Thoracic aorta (tissue), 2 donors: ENCODE results near the gene ATXN7L1. TPM values are rescaled to one million over a fixed set of nuclear protein-coding genes. Genes with fewer than 3 reads are reported as not detected.

Source experiments
- ATAC-seq: fragments of 150-250 bp; one replicate; pipeline ENCODE4 v1.8.0; 2017; ENCODE audit warnings: low read depth; ENCODE audit not compliant: insufficient number of reproducible peaks, low FRiP score
- DNase-seq: peaks from one replicate; pipeline ENCODE4 v3.0.0-alpha.2; 2020; ENCODE audit warnings: low spot score
- H3K27ac ChIP-seq, 2 donors: fragments of 200-600 bp; sonication (generic); 1 replicate in 1 of 2; 2 replicates in 1 of 2; pipeline ENCODE4 v1.5.1; 2016; ENCODE audit warnings: mild to moderate bottlenecking in 2 of 2, moderate library complexity in 2 of 2
- H3K27me3 ChIP-seq: fragments of 200-600 bp; sonication (generic); replicated peaks from 2 replicates; pipeline ENCODE4 v1.6.0; 2016; ENCODE audit warnings: mild to moderate bottlenecking; ENCODE audit not compliant: insufficient read depth
- H3K36me3 ChIP-seq: fragments of 200-600 bp; sonication (generic); one replicate; pipeline ENCODE4 v1.5.1; 2016
- H3K4me1 ChIP-seq, 2 donors: fragments of 200-600 bp; sonication (generic); 1 replicate in 1 of 2; 2 replicates in 1 of 2; pipeline versions ENCODE4 v1.5.1 to v1.6.0; 2016; ENCODE audit warnings: low read depth in 2 of 2, mild to moderate bottlenecking in 1 of 2; ENCODE audit not compliant: control insufficient read depth in 1 of 2
- H3K4me3 ChIP-seq: fragments of 200-600 bp; sonication (generic); 2 replicates; pipeline ENCODE4 v1.5.1; 2016; ENCODE audit warnings: mild to moderate bottlenecking
- H3K9me3 ChIP-seq: fragments of 200-600 bp; sonication (generic); 2 replicates; pipeline ENCODE4 v1.5.1; 2016
- total RNA-seq, 2 donors: library from RNA; depleted of rRNA; stranded (reverse); fragments of >200 nt; gene quantifications; one replicate each; pipeline versions ENCODE4 v1.1.0 to v1.2.3, GENCODE V29; 2016
- TF ChIP-seq, protein P1 (sequence below): fragments of 200-600 bp; sonication (generic); IDR thresholded peaks from one replicate; pipeline ENCODE4 v1.5.1; 2019; ENCODE audit warnings: antibody characterized with exemption

The ATXN7L1 gene
- total RNA-seq, 2 donors from 2014 or later = 11.6 to 13.4 TPM

- ATAC-seq (no peak), DNase-seq (no peak)
- H3K27ac ChIP-seq = no peak overlapping the region
- TF ChIP-seq, protein P1, sequence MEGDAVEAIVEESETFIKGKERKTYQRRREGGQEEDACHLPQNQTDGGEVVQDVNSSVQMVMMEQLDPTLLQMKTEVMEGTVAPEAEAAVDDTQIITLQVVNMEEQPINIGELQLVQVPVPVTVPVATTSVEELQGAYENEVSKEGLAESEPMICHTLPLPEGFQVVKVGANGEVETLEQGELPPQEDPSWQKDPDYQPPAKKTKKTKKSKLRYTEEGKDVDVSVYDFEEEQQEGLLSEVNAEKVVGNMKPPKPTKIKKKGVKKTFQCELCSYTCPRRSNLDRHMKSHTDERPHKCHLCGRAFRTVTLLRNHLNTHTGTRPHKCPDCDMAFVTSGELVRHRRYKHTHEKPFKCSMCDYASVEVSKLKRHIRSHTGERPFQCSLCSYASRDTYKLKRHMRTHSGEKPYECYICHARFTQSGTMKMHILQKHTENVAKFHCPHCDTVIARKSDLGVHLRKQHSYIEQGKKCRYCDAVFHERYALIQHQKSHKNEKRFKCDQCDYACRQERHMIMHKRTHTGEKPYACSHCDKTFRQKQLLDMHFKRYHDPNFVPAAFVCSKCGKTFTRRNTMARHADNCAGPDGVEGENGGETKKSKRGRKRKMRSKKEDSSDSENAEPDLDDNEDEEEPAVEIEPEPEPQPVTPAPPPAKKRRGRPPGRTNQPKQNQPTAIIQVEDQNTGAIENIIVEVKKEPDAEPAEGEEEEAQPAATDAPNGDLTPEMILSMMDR = no peak
- H3K36me3 ChIP-seq = no peaks in the 10 kb centered on the region
- no peaks in the 10 kb centered on the region for H3K27me3 ChIP-seq
- no peaks in the 10 kb centered on the region for H3K9me3 ChIP-seq
- no peak overlapping the region for H3K4me3 ChIP-seq
- H3K4me1 ChIP-seq = no peaks in the 10 kb centered on the region
These were observed 15.6 kb downstream of the ATXN7L1 start for GRCh38 chr7:105860793-105861192.

DNA sequence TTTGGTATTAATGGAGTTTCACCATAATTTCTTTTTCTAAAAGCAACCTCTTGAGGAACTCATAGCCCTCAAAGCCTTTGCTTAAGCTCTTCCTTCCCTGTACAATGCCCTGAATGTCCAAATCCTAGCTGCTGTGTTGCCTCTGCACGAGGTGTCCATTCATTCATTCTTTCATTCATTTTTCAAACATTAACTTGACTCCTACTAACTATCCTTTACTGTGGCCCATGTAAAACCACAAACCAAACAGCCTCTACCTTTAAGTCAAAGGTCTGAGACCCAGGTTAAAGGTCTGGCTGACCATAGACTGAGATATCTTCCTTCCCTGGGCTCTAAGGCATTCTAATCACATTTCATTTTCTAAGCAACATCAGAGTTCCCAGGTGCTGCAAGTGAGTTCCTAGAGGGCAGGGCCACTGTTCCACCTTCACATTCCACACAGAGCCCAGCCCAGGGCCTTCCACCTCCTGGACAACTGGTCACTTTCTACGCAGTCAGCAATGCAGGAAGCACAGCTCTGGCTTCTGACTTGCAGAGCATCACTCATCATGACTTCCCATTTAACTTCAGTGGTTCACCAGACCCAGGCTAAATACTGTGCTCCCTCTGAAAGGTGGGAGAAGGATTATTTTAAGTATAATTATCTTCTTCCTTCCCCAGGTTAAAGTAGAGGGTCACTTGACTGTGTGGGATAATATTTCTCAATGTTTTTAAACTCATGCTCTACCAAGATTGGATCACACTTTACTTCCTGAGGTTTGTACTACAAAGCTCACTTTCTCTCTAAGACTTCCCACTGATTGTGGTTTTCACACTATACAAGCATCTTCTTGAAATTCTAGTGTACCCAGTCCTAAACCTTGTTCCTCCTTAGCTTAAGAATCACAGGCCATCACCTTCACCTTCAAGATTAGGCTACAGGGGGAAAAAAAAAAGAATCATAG lies 19.1 kb downstream of the ATXN7L1 start:
- Histone ChIP-seq H3K9me3 (no peaks in the 10 kb centered on the region), H3K27me3 (no peaks in the 10 kb centered on the region), H3K4me3 (no peak overlapping the region), H3K36me3 (no peaks in the 10 kb centered on the region), H3K4me1 (no peaks in the 10 kb centered on the region), H3K27ac (no peak overlapping the region)
- no peak for DNase-seq
- TF ChIP-seq, protein P1 = no peak
- ATAC-seq = no peak

- TF ChIP-seq, protein P1 = no peak
- H3K4me1 ChIP-seq = no peaks in the 10 kb centered on the region
- H3K9me3 ChIP-seq = no peaks in the 10 kb centered on the region
- DNase-seq = no peak
- no peak overlapping the region for H3K4me3 ChIP-seq
- no peaks in the 10 kb centered on the region for H3K36me3 ChIP-seq
- no peak for ATAC-seq
- no peaks in the 10 kb centered on the region for H3K27me3 ChIP-seq
- H3K27ac ChIP-seq = no peak overlapping the region
These were observed 21.9 kb downstream of the ATXN7L1 start for GRCh38 chr7:105854498-105854897.

DNA sequence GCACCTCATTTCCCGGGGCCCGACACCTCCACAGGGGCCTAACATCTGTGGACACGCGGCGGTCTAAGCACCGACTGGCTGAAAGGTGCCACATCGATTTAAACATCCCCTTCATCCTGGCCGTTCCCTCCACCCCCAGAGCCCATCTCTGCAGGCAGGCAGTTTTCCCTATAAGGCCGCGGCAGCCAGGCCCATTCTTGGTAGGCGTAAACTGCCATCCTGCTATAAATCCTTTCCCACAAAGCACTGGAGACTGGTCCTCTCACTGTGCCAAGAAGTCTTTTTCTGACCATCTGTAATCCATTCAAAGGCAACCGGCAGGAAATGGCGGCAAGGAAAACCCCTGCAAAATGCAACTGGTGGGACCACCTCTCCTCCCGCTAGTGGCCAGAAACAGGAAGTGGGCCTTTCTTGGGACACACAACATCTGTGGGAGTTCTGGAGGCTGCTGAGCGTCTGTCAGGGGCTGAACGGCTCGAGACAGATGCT lies 22.4 kb downstream of the ATXN7L1 start:
- no peak overlapping the region for H3K27ac ChIP-seq
- ATAC-seq = no peak
- no peak overlapping the region for H3K4me3 ChIP-seq

GRCh38 chr7:105851064-105851463 lies 25.3 kb downstream of the ATXN7L1 start:
- TF ChIP-seq, protein P1 = no peak
- H3K9me3 ChIP-seq = no peaks in the 10 kb centered on the region
- no peak for ATAC-seq
- H3K4me1 ChIP-seq = no peaks in the 10 kb centered on the region
- no peak overlapping the region for H3K4me3 ChIP-seq
- no peaks in the 10 kb centered on the region for H3K36me3 ChIP-seq
- H3K27ac ChIP-seq = no peak overlapping the region
- no peak for DNase-seq
- H3K27me3 ChIP-seq = no peaks in the 10 kb centered on the region

More for the DNA sequence above, 22.4 kb downstream of the ATXN7L1 start:
- DNase-seq = no peak
- Histone ChIP-seq H3K4me1 (no peaks in the 10 kb centered on the region), H3K9me3 (no peaks in the 10 kb centered on the region), H3K36me3 (no peaks in the 10 kb centered on the region), H3K27me3 (no peaks in the 10 kb centered on the region)
- TF ChIP-seq, protein P1 = no peak
